Tracheal epithelial cell (primary cell): Measurements from ENCODE around the gene TIA1. TPM values are rescaled to one million over a fixed set of nuclear protein-coding genes. Genes with fewer than 3 reads are reported as not detected.

ENCODE experiments used
- total RNA-seq: library from RNA; depleted of rRNA; stranded (reverse); fragments of >200 nt; gene quantifications from 2 replicates; pipeline ENCODE4 v1.2.1, GENCODE V29; 2014

The TIA1 gene
- 34.1 and 42.9 TPM in 2 replicates for total RNA-seq

GRCh38 chr2:70248181-70248847 is at the start of gene TIA1:
TSS of gene TIA1 (minus strand) at chr2:70248628. CDS start at chr2:70248430, 198 bp downstream.

GRCh38 chr2:70190418-70191243 is 57.8 kb downstream of the TIA1 start, which contains the start of gene C2orf42:
TSS of gene C2orf42 (minus strand) at chr2:70191019. CDS start at chr2:70181985, 9,034 bp downstream.

Other genes with a start within 250 kb of the TIA1 start
- 26.0 and 42.6 TPM in 2 replicates for gene PCBP1, start 161.2 kb downstream of the TIA1 start, total RNA-seq
- 14.1 and 17.6 TPM in 2 replicates for gene C2orf42, start 57.6 kb downstream of the TIA1 start, total RNA-seq
- 30.6 and 53.5 TPM in 2 replicates for gene PCYOX1, start 9.5 kb upstream of the TIA1 start, total RNA-seq
- gene SNRPG, start 45.1 kb upstream of the TIA1 start, total RNA-seq = 147 and 198 TPM in 2 replicates
- gene FAM136A, start 53.4 kb upstream of the TIA1 start, total RNA-seq = 19.6 and 28.9 TPM in 2 replicates